ENCODE measurements around the gene GUCY2D.
"Not testable (repeated sequence)": the region's sequence is repeated elsewhere in the genome, so short reads cannot be mapped to it uniquely, and the experiment has no call there.

The GUCY2D gene

GRCh38 chr17:8021565-8022359, 19.3 kb downstream of the GUCY2D start:
- Histone ChIP-seq H3K4me2 (ENCODE audit: low read depth, low read length, poor library complexity, severe bottlenecking) (no peak overlapping the region), H3F3A (ENCODE audit: low read depth) (no peaks in the 10 kb centered on the region), H3K4me1 (ENCODE audit: insufficient read depth, low read length, poor library complexity, severe bottlenecking) (peaks cover 5% of the 10 kb centered on the region), H3K9me3 (ENCODE audit: insufficient read depth, low read depth, low read length) (no peaks in the 10 kb centered on the region), H3K9me2 (replicated peaks; ENCODE audit: low read depth, low read length) (no peaks in the 10 kb centered on the region), H3K9ac (ENCODE audit: low read depth, low read length, poor library complexity, severe bottlenecking) (no peak overlapping the region), H3K36me3 (ENCODE audit: insufficient read depth, low read length) (no peaks in the 10 kb centered on the region), H4K20me1 (ENCODE audit: insufficient read depth, low read length, poor library complexity, severe bottlenecking) (no peaks in the 10 kb centered on the region), H3K27me3 (ENCODE audit: insufficient read depth, low read length, poor library complexity, severe bottlenecking) (no peaks in the 10 kb centered on the region), H3K79me2 (ENCODE audit: insufficient read depth, low read length) (no peaks in the 10 kb centered on the region), H3K4me3 (ENCODE audit: low read length, poor library complexity, severe bottlenecking) (no peak overlapping the region), H2AFZ (ENCODE audit: low read length) (no peak overlapping the region)
- TF ChIP-seq EZH2phosphoT487 (IDR thresholded peaks at IDR 0.05; ENCODE audit: borderline replicate concordance), result no peak
- TF ChIP-seq, protein P1, sequence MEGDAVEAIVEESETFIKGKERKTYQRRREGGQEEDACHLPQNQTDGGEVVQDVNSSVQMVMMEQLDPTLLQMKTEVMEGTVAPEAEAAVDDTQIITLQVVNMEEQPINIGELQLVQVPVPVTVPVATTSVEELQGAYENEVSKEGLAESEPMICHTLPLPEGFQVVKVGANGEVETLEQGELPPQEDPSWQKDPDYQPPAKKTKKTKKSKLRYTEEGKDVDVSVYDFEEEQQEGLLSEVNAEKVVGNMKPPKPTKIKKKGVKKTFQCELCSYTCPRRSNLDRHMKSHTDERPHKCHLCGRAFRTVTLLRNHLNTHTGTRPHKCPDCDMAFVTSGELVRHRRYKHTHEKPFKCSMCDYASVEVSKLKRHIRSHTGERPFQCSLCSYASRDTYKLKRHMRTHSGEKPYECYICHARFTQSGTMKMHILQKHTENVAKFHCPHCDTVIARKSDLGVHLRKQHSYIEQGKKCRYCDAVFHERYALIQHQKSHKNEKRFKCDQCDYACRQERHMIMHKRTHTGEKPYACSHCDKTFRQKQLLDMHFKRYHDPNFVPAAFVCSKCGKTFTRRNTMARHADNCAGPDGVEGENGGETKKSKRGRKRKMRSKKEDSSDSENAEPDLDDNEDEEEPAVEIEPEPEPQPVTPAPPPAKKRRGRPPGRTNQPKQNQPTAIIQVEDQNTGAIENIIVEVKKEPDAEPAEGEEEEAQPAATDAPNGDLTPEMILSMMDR (conservative IDR thresholded peaks at IDR 0.05; ENCODE audit: low read length), result no peak

DNA sequence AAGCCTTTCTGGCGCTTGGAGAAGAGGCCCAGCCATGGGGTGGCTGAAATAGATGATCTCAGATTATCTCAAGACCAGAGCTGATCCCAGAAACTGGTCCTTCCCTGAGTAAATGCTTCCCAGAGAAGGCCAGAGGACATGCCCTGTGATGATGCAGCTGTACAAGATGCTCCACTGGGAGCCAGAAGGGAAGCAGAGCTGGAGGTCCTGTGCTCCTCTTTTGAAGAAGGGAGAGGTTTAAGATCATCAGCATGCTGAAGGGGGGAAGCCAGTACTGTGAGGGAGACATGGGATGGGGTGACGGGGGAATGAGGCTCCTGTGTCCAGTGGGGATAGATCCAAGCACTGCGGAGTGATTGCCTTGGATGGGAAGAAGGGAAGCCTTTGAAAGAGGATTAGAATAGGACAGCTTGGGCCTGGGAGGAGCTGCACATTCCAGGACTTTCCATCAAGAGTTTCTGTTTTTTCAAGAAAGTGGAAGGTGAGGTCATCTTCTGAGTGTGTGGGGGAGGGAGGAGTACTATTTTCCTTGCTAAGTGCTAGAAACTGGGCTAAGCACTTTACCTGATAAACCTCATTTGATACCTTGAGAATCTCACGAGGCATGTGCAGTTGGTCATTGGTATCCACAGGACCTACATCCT, 20.1 kb downstream of the GUCY2D start:
- Histone ChIP-seq H3K4me3 (ENCODE audit: low read length, poor library complexity, severe bottlenecking) (no peak overlapping the region), H3K9ac (ENCODE audit: low read depth, low read length, poor library complexity, severe bottlenecking) (no peak overlapping the region), H4K20me1 (ENCODE audit: insufficient read depth, low read length, poor library complexity, severe bottlenecking) (no peaks in the 10 kb centered on the region), H3K9me3 (ENCODE audit: insufficient read depth, low read depth, low read length) (no peaks in the 10 kb centered on the region), H3F3A (ENCODE audit: low read depth) (no peaks in the 10 kb centered on the region), H3K79me2 (ENCODE audit: insufficient read depth, low read length) (no peaks in the 10 kb centered on the region), H3K27me3 (ENCODE audit: insufficient read depth, low read length, poor library complexity, severe bottlenecking) (no peaks in the 10 kb centered on the region), H2AFZ (ENCODE audit: low read length) (no peak overlapping the region), H3K4me1 (ENCODE audit: insufficient read depth, low read length, poor library complexity, severe bottlenecking) (peaks cover 5% of the 10 kb centered on the region), H3K9me2 (replicated peaks; ENCODE audit: low read depth, low read length) (no peaks in the 10 kb centered on the region), H3K4me2 (ENCODE audit: low read depth, low read length, poor library complexity, severe bottlenecking) (no peak overlapping the region), H3K36me3 (ENCODE audit: insufficient read depth, low read length) (no peaks in the 10 kb centered on the region)
- TF ChIP-seq, protein P1 (conservative IDR thresholded peaks at IDR 0.05; ENCODE audit: low read length), result no peak
- no peak for TF ChIP-seq EZH2phosphoT487 (IDR thresholded peaks at IDR 0.05; ENCODE audit: borderline replicate concordance)

GRCh38 chr17:8024161-8024560, 21.7 kb downstream of the GUCY2D start:
- not testable (repeated sequence) for H3F3A ChIP-seq (ENCODE audit: low read depth); H3K9me3 ChIP-seq (ENCODE audit: insufficient read depth, low read depth, low read length); H4K20me1 ChIP-seq (ENCODE audit: insufficient read depth, low read length, poor library complexity, severe bottlenecking); H3K4me3 ChIP-seq (ENCODE audit: low read length, poor library complexity, severe bottlenecking); H3K79me2 ChIP-seq (ENCODE audit: insufficient read depth, low read length); H3K9me2 ChIP-seq (replicated peaks; ENCODE audit: low read depth, low read length); H3K9ac ChIP-seq (ENCODE audit: low read depth, low read length, poor library complexity, severe bottlenecking); H3K27me3 ChIP-seq (ENCODE audit: insufficient read depth, low read length, poor library complexity, severe bottlenecking); H2AFZ ChIP-seq (ENCODE audit: low read length); H3K4me1 ChIP-seq (ENCODE audit: insufficient read depth, low read length, poor library complexity, severe bottlenecking); H3K4me2 ChIP-seq (ENCODE audit: low read depth, low read length, poor library complexity, severe bottlenecking); H3K36me3 ChIP-seq (ENCODE audit: insufficient read depth, low read length)

Measured in Loucy (cell line).